Measurements from ENCODE around the gene IRF2BP2.
A peak's percentile ranks its signal among the peaks of the same experiment; 100 is the strongest.

The IRF2BP2 gene

GRCh38 chr1:234612352-234613127, 2.6 kb upstream of the IRF2BP2 start:
- peak; percentile 79 for DNase-seq

GRCh38 chr1:234611847-234612351, 1.9 kb upstream of the IRF2BP2 start:
- DNase-seq, result peak; percentile 23

GRCh38 chr1:234611225-234611846, 1.4 kb upstream of the IRF2BP2 start:
- DNase-seq, result no peak

- DNase-seq, result peak; percentile 94
Measured at GRCh38 chr1:234610666-234611224, 767 bp upstream of the IRF2BP2 start.

- DNase-seq, result peak; percentile 12
Measured at GRCh38 chr1:234609691-234610042, 311 bp downstream of the IRF2BP2 start.

- peak; percentile 82 for DNase-seq
Measured at GRCh38 chr1:234608911-234609690, 877 bp downstream of the IRF2BP2 start.

- peak; percentile 81 for DNase-seq
Measured at GRCh38 chr1:234608025-234608910, 1.7 kb downstream of the IRF2BP2 start.

- peak; percentile 45 for DNase-seq
Measured at GRCh38 chr1:234607109-234608024, 2.6 kb downstream of the IRF2BP2 start.

GRCh38 chr1:234606784-234607108, 3.2 kb downstream of the IRF2BP2 start:
- DNase-seq, result no peak

GRCh38 chr1:234605983-234606783, 3.8 kb downstream of the IRF2BP2 start:
- peak; percentile 57 for DNase-seq

GRCh38 chr1:234605399-234605982, 4.5 kb downstream of the IRF2BP2 start:
- no peak for DNase-seq

GRCh38 chr1:234604495-234605398, 5.2 kb downstream of the IRF2BP2 start:
- DNase-seq, result no peak

GRCh38 chr1:234603221-234604204, 6.5 kb downstream of the IRF2BP2 start:
- no peak for DNase-seq

- peak; percentile 35 for DNase-seq
Measured at GRCh38 chr1:234602334-234603220, 7.4 kb downstream of the IRF2BP2 start.

- DNase-seq, result no peak
Measured at GRCh38 chr1:234601301-234602017, 8.5 kb downstream of the IRF2BP2 start.

Data from activated CD4-positive, alpha-beta T cell treated with anti-CD3 and anti-CD28 coated beads for 48 hours (primary cell).